Endodermal cell (in vitro differentiated cells): ENCODE results near the gene AMOTL2. TPM values are rescaled to one million over a fixed set of nuclear protein-coding genes. Genes with fewer than 3 reads are reported as not detected.

Experiments used
- DNase-seq: peaks from one replicate; pipeline ENCODE4 v3.0.0-alpha.2; 2017
- H3K27ac ChIP-seq: 2 replicates; pipeline ENCODE4 v1.5.1; 2013; ENCODE audit warnings: mild to moderate bottlenecking, low read depth, low read length, moderate library complexity
- H3K27me3 ChIP-seq: 2 replicates; pipeline ENCODE4 v1.6.1; 2013; ENCODE audit warnings: mild to moderate bottlenecking, low read length, moderate library complexity; ENCODE audit not compliant: insufficient read depth, control insufficient read depth, poor library complexity, severe bottlenecking
- H3K36me3 ChIP-seq: 2 replicates; pipeline ENCODE4 v1.7.0; 2013; ENCODE audit warnings: mild to moderate bottlenecking, low read length, moderate library complexity; ENCODE audit not compliant: control insufficient read depth, insufficient read depth
- H3K4me1 ChIP-seq: one replicate; pipeline ENCODE4 v1.7.0; 2013; ENCODE audit warnings: low read length; ENCODE audit not compliant: control insufficient read depth, insufficient read depth
- H3K4me3 ChIP-seq: 2 replicates; pipeline ENCODE4 v1.5.1; 2013; ENCODE audit warnings: mild to moderate bottlenecking, low read length, moderate library complexity
- H3K9ac ChIP-seq: 2 replicates; pipeline ENCODE4 v1.6.1; 2013; ENCODE audit warnings: mild to moderate bottlenecking, low read length, moderate library complexity; ENCODE audit not compliant: poor library complexity, severe bottlenecking; ENCODE audit errors: extremely low read depth
- H3K9me3 ChIP-seq: 2 replicates; pipeline ENCODE4 v1.6.1; 2013; ENCODE audit warnings: mild to moderate bottlenecking, low read length, moderate library complexity; ENCODE audit not compliant: control insufficient read depth
- H3K27ac Mint-ChIP-seq: 2 replicates; pipeline ENCODE4 v1.8.0; 2020; ENCODE audit warnings: mixed read lengths
- H3K27me3 Mint-ChIP-seq: 2 replicates; pipeline ENCODE4 v1.8.0; 2021; ENCODE audit warnings: mild to moderate bottlenecking, mixed read lengths; ENCODE audit not compliant: insufficient read depth
- H3K36me3 Mint-ChIP-seq: 2 replicates; pipeline ENCODE4 v1.8.0; 2020; ENCODE audit warnings: low read depth, mixed read lengths
- H3K4me1 Mint-ChIP-seq: 2 replicates; pipeline ENCODE4 v1.8.0; 2020; ENCODE audit warnings: mixed read lengths
- H3K4me3 Mint-ChIP-seq: 2 replicates; pipeline ENCODE4 v1.8.0; 2020; ENCODE audit warnings: mild to moderate bottlenecking, moderate library complexity, mixed read lengths
- H3K9me3 Mint-ChIP-seq: 2 replicates; pipeline ENCODE4 v1.8.0; 2020; ENCODE audit warnings: mild to moderate bottlenecking, mixed read lengths
- CTCF ChIP-seq: fragments of 200-600 bp; sonication (generic); conservative IDR thresholded peaks from 2 replicates; pipeline ENCODE4 v1.5.0; 2021; ENCODE audit warnings: antibody characterized with exemption, mild to moderate bottlenecking
- WGBS, 2 experiments: methylation state at CpG; one replicate each; pipeline versions ENCODE4 v1.1.5 to v1.1.7; 2013; ENCODE audit warnings: missing lambda C conversion rate in 2 of 2, mixed read lengths in 1 of 2; ENCODE audit not compliant: insufficient coverage in 1 of 2, insufficient read length in 1 of 2; 5-methylcytosine and 5-hydroxymethylcytosine counted together
- total RNA-seq, 2 donors: library from RNA; stranded (reverse); fragmentation: NEBNext Ultra II Directional in 1 of 2; extraction: Animal tissue kit (Norgen Biotek cat#: 25700) in 1 of 2; gene quantifications; 2 replicates in 1 of 2; 3 replicates in 1 of 2; pipeline ENCODE4 v1.2.1, GENCODE V29; 2021

Gene AMOTL2
- total RNA-seq, 2 donors from 2014 or later, result 109 to 153 TPM

- no peaks in the 10 kb centered on the region for H3K36me3 ChIP-seq
- H3K4me1 ChIP-seq, result no peaks in the 10 kb centered on the region
- peaks cover 49% of the 10 kb centered on the region for H3K27me3 Mint-ChIP-seq
- TF ChIP-seq CTCF, result peak; percentile 13
- peak overlapping the region; percentile 76 for H3K4me3 ChIP-seq
- DNase-seq, result peak; percentile 86
- H3K9me3 ChIP-seq, result peaks cover 21% of the 10 kb centered on the region
- peak overlapping the region; percentile 96 for H3K27ac ChIP-seq
- WGBS, 2 experiments, result 8 to 11% methylated on average over 33 to 64 of the region's 64 CpGs
- H3K4me1 Mint-ChIP-seq, result peaks cover 20% of the 10 kb centered on the region
- peak overlapping the region; percentile 27 for H3K9ac ChIP-seq
- H3K27me3 ChIP-seq, result peaks cover 35% of the 10 kb centered on the region
- H3K4me3 Mint-ChIP-seq, result peak overlapping the region; percentile 52
- H3K36me3 Mint-ChIP-seq, result no peaks in the 10 kb centered on the region
- peaks cover 16% of the 10 kb centered on the region for H3K9me3 Mint-ChIP-seq
- no peak overlapping the region for H3K27ac Mint-ChIP-seq
These were observed 32.3 kb upstream of the AMOTL2 start for GRCh38 chr3:134406331-134407238.

DNA sequence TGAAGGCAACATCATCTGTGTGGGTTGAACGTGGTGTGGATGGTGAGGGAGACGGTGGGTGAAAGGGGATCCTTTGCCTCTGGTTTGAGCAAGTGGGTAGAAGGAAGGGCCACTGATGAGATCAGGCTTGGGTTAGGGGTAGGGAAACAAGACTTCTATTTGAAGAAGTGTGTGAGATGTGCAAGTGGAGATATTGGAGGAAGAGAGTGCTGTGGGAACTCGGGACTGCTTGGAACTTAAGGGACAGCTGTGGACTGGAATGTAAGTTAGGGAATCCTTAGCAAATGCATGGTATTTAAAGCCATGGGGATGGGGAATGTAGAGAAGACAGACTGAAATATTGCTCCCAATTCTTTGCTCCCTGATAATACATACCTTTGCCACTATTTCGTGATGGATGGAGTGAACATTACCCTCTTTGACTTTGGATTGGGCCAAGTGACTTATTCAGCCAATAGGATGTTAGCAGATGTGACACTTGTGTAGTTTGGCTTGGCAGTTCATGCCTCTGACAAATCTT is 30.2 kb upstream of the AMOTL2 start:
- peaks cover 49% of the 10 kb centered on the region for H3K27me3 Mint-ChIP-seq

GRCh38 chr3:134397755-134398154 is 23.5 kb upstream of the AMOTL2 start:
- Mint-ChIP-seq H3K36me3 (no peaks in the 10 kb centered on the region), H3K4me1 (no peaks in the 10 kb centered on the region), H3K27ac (no peak overlapping the region), H3K27me3 (peaks cover 17% of the 10 kb centered on the region), H3K4me3 (no peak overlapping the region), H3K9me3 (peaks cover 12% of the 10 kb centered on the region)
- Histone ChIP-seq H3K9me3 (peaks cover 13% of the 10 kb centered on the region), H3K27me3 (no peaks in the 10 kb centered on the region), H3K9ac (no peak overlapping the region), H3K36me3 (no peaks in the 10 kb centered on the region), H3K4me1 (no peaks in the 10 kb centered on the region), H3K4me3 (no peak overlapping the region), H3K27ac (no peak overlapping the region)
- WGBS, 2 experiments, result 72 to 92% methylated on average over 2 to 7 of the region's 7 CpGs
- no peak for DNase-seq
- TF ChIP-seq CTCF, result no peak

More for the DNA sequence above, 30.2 kb upstream of the AMOTL2 start:
- Mint-ChIP-seq H3K36me3 (no peaks in the 10 kb centered on the region), H3K4me3 (no peak overlapping the region), H3K9me3 (peaks cover 17% of the 10 kb centered on the region), H3K27ac (no peak overlapping the region), H3K4me1 (peaks cover 20% of the 10 kb centered on the region)
- H3K36me3 ChIP-seq, result no peaks in the 10 kb centered on the region
- no peak overlapping the region for H3K27ac ChIP-seq
- H3K4me3 ChIP-seq, result no peak overlapping the region
- no peak overlapping the region for H3K9ac ChIP-seq
- DNase-seq, result no peak
- H3K9me3 ChIP-seq, result peaks cover 23% of the 10 kb centered on the region
- no peaks in the 10 kb centered on the region for H3K4me1 ChIP-seq
- H3K27me3 ChIP-seq, result peaks cover 35% of the 10 kb centered on the region
- TF ChIP-seq CTCF, result no peak
- 93 to 100% methylated on average over 2 to 4 of the region's 4 CpGs for WGBS, 2 experiments
